ENCODE measurements around the gene ITPRIPL2. TPM values are rescaled to one million over a fixed set of nuclear protein-coding genes. Genes with fewer than 3 reads are reported as not detected.
A peak's percentile ranks its signal among the peaks of the same experiment; 100 is the strongest.

The ITPRIPL2 gene
- total RNA-seq, 1 donor from 2014 or later: 28.4 TPM

DNA sequence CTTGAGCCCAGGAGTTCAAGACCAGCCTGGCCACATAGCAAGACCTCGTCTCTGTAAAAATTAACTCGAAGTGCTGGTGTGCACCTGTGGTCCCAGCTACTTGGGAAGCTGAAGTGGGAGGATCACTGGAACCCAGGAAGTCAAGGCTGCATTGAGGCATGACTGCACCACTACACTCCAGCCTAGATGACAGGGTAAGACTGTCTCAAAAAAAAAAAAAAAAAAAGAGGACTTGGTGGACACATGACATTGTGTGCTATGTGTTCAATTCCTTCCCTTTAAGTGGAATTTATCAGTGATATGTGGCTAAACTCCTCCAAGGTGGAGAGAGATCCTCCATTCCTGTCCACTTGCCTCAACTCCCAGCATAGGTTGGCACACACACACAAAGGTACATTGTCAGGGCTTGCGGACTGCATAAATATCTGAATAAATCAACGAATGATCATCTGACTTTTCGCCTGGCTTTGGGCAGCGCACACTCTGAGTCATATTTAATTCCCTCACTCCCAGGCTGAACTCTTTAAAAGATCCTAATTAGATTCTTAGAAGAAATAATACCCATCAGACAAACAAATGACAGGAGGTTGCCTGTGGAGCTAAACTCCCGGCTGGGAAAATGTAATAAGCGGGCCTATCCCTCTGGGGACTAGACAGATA lies 29.3 kb downstream of the ITPRIPL2 start:
- no peak for DNase-seq (ENCODE audit: low read depth in 2 of 2)

DNA sequence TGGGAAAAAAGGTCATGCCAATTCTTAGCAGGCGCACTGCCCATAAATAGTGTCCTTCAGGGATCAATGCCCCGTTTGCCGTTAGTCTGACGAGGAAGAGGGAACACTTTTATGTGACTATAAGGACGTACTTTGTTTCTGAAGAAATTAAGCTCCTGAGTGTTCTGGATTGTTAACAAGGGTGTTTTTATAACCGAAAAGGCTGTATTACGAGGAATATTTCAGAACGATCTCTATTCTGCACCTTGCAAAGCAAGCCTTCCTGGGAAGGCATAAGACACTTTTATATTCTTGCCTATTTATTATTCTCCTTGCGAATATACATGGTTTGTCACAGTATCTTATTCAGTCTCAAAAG lies 29.8 kb downstream of the ITPRIPL2 start:
- no peak for DNase-seq (ENCODE audit: low read depth in 2 of 2)

- DNase-seq (ENCODE audit: low read depth in 2 of 2): no peak
Observed at GRCh38 chr16:19145010-19145409, 31.2 kb downstream of the ITPRIPL2 start.

DNA sequence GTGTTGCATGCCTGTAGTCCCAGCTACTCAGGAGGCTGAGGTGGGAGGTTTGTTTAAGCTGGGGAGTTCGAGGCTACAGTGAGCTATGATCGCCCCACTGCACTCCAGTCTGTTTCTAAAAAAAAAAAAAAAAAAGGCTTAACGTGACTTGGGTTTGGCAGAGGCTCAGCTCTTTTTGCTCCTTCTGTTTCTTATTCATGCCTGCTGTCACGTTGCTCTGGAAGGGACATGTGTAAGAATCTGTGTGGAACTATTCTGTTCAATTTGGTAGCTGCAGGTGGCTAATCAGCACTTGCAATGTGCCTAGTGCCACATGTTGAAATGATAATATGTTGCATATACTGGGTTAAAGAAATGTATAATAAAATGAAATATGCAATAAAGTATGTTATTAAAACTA lies 33.4 kb downstream of the ITPRIPL2 start:
- no peak for DNase-seq (ENCODE audit: low read depth in 2 of 2)

DNA sequence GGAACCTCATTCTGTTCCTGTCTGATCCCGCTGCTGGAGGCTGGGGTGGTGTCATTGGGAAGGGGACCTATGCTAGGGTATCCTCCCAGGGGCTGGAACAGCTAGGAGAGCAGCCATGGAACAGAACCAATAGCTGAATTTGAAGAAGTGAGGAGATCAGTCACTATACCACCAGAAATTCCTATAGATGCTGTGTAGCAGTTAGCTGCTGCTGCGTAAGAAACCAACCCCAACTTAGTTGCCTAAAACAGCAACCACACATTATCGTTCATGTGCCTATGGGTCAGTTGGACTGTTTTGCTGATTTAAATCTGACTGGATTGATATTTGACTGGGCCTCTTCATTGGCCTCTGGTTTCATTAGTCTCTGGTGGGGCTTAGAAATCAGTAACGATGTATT lies 33.9 kb downstream of the ITPRIPL2 start:
- DNase-seq (ENCODE audit: low read depth in 2 of 2): no peak

DNA sequence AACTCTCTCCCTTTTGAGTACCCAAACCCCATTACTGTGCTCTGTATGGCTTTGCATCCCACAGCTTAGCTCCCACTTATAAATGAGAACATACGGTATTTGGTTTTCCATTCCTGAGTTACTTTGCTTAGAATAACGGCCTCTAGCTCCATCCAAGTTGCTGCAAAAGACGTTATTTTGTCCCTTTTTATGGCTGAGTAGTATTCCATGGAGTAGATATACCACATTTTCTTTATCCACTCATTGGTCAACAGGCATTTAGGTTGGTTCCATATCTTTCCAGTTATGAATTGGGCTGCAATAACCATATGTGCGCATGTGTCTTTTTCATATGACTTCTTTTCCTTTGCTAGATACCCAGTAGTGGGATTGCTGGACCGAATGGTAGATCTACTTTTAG lies 34.4 kb downstream of the ITPRIPL2 start:
- no peak for DNase-seq (ENCODE audit: low read depth in 2 of 2)

GRCh38 chr16:19151310-19151709 lies 37.5 kb downstream of the ITPRIPL2 start:
- no peak for DNase-seq (ENCODE audit: low read depth in 2 of 2)

DNA sequence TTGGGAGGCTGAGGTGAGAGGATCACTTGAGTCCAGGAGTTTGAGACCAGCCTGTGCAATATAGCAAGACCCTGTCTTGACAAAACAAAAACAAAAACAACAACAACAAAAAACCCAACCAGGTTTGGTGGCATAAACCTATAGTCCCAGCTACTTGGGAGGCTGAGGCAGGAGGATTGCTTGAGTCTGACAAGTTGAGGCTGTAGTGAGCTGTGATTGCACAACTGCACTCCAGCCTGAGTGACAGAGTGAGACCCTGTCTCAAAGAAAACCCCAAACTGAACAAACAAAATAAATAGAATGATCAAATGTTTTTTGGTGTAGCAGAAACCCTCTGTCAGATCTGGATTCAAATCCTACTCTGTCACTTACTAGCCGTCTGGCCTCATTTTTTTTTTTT lies 38.3 kb downstream of the ITPRIPL2 start:
- no peak for DNase-seq (ENCODE audit: low read depth in 2 of 2)

DNA sequence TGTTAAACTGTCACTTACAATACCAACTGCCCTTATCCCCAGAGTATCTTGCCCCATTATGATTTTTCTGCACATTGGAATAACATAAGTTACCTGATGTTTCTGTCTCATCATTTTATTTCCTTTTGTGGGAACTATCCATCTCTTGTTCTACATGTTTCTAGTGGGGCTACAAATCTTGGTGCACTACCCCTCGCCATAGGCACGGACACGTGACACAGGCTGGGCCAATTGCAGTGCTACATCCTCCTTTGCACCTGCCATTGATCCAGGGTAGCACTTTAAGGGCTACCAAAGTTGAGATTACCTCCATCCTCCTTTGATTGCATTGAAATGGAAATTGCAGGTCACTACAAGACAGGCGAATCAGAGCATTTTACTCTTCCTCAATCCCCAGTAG lies 40.1 kb downstream of the ITPRIPL2 start:
- DNase-seq (ENCODE audit: low read depth in 2 of 2): peak in 1 of 2 donors; percentile 10

GRCh38 chr16:19162085-19162484 lies 48.3 kb downstream of the ITPRIPL2 start:
- DNase-seq (ENCODE audit: low read depth in 2 of 2): no peak

DNA sequence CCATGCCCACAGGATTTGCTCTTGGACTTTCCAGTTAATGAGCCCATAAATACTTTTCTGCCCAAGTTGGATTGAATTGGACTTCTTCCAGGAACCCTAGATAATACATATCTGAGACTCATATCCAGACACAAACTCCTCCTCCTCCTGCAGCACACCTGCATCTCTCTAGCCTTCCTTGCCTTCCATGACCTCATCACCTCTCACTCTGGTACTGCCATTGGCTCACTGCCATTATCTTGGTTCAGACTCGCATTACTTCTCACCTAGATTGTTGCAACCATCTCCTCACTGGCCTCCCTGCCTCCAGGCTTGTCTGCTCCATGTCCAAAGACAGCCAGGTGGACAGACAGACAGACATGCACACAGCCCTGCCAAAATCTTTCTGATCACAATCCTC lies 49.5 kb downstream of the ITPRIPL2 start:
- no peak for DNase-seq (ENCODE audit: low read depth in 2 of 2)

GRCh38 chr16:19164285-19164684 lies 50.5 kb downstream of the ITPRIPL2 start:
- no peak for DNase-seq (ENCODE audit: low read depth in 2 of 2)

DNA sequence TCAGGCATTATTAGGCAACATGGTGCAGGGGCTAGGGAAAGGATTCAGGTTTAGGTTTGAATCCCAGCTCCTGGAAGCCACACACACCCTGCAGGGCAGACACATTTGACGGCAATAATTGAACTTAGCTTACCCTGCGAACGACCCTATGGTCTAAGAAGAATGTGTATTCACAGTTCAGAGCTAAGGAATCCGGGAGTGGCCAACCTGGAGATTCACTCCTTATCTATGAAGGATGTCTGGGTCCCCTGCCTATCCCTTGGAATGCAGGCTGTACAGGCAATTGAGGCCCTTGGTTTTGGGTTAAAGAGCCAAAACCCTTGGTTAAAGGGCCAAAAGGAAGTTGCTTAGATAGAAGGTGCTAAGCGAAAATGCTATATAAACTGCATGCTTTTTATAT lies 51.3 kb downstream of the ITPRIPL2 start:
- no peak for DNase-seq (ENCODE audit: low read depth in 2 of 2)

DNA sequence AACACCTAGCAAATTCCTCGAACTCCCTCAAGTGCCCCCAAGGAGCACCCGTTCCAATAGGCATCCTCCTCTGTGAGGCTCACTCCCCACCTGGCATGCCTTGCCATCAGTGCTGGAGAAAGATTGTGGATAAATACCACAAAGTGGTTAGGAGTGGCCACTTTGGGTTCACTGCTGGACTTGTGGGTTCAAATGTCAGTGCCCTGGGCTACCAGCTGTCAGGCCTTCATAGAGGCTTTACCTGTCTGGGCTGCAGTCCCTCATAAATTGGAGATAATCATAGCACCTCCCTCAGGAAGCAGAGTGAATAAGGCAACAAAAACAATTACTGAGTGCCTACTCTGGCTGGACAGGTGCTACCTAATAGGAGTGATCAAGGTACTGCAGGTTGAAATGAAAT lies 52.7 kb downstream of the ITPRIPL2 start:
- DNase-seq (ENCODE audit: low read depth in 2 of 2): no peak

- peak; percentile 80 to 91 for DNase-seq (ENCODE audit: low read depth in 2 of 2)
Observed at GRCh38 chr16:19167710-19168370, 54.1 kb downstream of the ITPRIPL2 start, which contains the start of gene SYT17. Gene SYT17 (plus strand): TSS chr16:19168240. CDS start chr16:19168647, 407 bp downstream.

DNA sequence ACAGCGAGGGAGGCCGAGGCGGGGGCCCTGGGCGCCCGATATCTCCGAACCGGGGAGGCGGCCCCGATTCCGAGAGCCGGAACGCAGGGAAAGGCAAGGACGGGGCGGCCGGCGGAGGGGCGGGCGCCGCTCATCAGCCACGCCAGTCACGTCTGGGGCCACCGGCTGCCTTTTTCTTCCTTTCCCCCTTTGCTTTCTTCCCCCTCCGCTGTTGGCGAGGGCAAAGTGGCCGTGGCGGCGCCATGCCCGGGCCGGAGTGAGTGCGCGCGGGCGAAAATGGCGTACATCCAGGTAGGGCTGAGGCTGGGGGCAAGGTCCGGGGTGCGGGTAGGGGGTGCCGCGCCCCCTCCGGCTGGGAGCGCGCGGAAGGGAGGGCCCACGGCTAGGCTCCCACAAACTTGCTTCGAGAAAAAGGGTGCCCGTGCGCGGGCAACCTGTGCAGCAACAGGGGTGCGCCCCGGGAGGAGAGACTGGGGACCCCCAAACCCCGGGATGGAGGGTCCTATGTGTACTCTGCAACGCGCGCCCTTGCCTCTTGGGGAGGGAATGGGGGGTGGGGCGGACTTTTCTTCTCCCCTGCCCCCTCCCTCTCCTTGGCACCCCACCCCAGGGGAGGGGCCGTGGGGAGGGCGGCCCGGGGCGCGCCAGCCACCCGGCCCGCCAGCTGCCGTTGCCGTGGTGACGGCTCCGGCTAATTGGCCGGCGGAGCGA lies 54.8 kb downstream of the ITPRIPL2 start:
- DNase-seq (ENCODE audit: low read depth in 2 of 2): peak in 1 of 2 donors; percentile 23

DNA sequence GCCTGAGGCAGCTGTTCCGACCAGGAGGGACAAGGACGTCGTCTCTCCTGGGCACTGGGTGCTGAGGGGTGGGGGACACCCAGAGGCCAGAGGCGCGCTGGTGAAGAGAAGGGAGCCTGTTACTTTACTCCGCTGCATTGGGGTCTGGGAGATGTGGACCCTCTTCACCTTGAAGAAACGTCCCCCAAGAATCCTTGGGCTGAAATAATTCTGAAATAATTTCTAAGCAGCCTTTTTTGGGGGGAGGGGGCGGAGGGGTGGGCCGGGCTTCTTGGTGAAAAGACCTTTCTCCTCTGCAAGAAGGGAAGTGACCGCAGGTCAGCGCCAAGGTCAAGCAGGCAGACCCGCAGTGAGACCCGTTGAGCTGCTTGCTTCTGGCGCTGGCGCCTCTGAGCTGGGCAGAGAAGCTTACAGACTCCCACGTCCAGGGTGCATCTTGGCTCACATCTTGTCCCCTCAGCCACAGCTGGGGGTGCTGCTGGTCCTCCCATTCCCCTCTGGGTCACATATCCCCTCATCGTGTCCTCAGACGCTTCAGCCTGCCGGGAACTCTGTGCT lies 55.4 kb downstream of the ITPRIPL2 start:
- DNase-seq (ENCODE audit: low read depth in 2 of 2): no peak

GRCh38 chr16:19170043-19170655 lies 56.4 kb downstream of the ITPRIPL2 start:
- no peak for DNase-seq (ENCODE audit: low read depth in 2 of 2)
